Measurements from ENCODE around the gene ANK3. TPM values are rescaled to one million over a fixed set of nuclear protein-coding genes. Genes with fewer than 3 reads are reported as not detected.

ANK3 gene
- total RNA-seq, 2 experiments from 2014 or later = 60.5 to 61.9 TPM

DNA sequence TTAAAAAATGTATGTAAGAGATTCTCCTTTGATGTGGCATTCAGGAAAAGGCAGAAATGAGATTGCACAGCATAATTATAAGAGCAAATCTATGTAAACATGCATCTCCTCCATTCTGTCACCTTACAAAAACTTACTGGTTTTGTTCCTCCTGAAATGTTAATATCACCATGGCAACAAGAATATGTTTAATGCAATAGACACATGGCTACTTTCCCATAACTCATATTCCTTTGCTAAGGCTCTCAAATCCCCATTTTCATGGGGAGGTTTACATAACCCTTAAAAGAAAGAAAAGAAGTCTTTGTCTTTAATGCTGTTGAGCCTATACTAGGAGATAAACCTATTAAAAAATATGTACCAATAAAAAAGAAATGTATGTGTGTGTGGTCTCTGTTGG is 136.2 kb downstream of the ANK3 start:
- ChIA-PET CTCF (no interaction called here), POLR2A (no interaction called here)
- ATAC-seq (ENCODE audit: poor library complexity) (no peak), DNase-seq (no peak)
- TF ChIP-seq, protein P1, sequence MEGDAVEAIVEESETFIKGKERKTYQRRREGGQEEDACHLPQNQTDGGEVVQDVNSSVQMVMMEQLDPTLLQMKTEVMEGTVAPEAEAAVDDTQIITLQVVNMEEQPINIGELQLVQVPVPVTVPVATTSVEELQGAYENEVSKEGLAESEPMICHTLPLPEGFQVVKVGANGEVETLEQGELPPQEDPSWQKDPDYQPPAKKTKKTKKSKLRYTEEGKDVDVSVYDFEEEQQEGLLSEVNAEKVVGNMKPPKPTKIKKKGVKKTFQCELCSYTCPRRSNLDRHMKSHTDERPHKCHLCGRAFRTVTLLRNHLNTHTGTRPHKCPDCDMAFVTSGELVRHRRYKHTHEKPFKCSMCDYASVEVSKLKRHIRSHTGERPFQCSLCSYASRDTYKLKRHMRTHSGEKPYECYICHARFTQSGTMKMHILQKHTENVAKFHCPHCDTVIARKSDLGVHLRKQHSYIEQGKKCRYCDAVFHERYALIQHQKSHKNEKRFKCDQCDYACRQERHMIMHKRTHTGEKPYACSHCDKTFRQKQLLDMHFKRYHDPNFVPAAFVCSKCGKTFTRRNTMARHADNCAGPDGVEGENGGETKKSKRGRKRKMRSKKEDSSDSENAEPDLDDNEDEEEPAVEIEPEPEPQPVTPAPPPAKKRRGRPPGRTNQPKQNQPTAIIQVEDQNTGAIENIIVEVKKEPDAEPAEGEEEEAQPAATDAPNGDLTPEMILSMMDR (IDR thresholded peaks at IDR 0.05) = no peak
- Mint-ChIP-seq H3K27ac (no peak overlapping the region), H3K4me1 (ENCODE audit: low read depth) (no peaks in the 10 kb centered on the region), H3K36me3 (ENCODE audit: low read depth) (peaks cover 31% of the 10 kb centered on the region), H3K9me3 (no peaks in the 10 kb centered on the region), H3K4me3 (no peak overlapping the region), H3K27me3 (no peaks in the 10 kb centered on the region)
- Histone ChIP-seq H3K27me3 (ENCODE audit: control insufficient read depth in 1 of 2, insufficient read depth in 2 of 2, low read length in 2 of 2) (no peaks in the 10 kb centered on the region), H3K4me1 (ENCODE audit: insufficient read depth, low read length) (no peaks in the 10 kb centered on the region), H3K36me3 (ENCODE audit: insufficient read depth, low read length) (peaks cover 1% of the 10 kb centered on the region), H3K27ac (ENCODE audit: low read depth in 1 of 2, low read length in 2 of 2) (no peak overlapping the region), H3K9me3 (ENCODE audit: control insufficient read depth in 1 of 2, insufficient read depth in 1 of 2, low read length in 2 of 2) (no peaks in the 10 kb centered on the region), H3K4me3 (ENCODE audit: low read length) (no peak overlapping the region)
- intact Hi-C loops (cut with DNase I, micrococcal nuclease) = no loop called here

DNA sequence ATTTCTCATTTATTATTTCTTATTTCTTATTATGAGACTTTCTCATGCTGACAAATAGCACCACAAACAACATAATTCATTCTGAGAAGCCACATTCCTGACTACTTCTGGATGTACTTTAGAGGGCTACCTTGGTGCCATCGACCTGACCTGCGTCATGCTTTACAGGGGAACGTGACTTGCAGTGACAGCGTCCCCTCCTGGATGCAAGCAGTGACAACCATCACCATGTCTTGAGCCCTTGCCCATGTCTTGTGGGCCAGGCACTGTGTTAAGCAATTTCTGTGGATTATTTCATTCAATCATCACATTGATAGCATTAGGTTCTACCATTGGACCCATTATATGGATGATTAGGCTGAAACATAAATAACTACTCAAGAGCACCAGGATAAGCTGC is 137.0 kb downstream of the ANK3 start:
- intact Hi-C loops (cut with DNase I, micrococcal nuclease) = no loop called here
- no peaks in the 10 kb centered on the region for H3K27me3 ChIP-seq (ENCODE audit: control insufficient read depth in 1 of 2, insufficient read depth in 2 of 2, low read length in 2 of 2)
- CTCF ChIA-PET = no interaction called here

DNA sequence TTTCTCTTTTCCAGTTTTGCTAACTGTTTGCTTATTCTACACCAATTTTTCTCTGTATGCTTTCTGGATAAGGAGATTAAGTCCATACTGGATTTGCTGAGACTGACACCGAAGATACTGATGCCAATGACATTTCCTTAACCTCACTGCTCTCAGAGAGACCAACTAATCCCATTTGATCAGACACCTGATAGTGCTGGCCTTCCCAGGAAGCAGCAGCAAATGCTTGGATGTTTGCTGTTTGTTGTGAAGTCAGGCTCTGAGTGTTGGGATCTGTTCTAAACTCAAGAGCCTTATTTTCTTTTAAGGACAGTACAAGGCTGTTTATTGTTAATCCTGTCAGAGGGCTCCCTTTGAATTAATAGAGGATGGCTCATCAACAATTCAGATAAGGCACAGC is 143.3 kb downstream of the ANK3 start:
- Histone ChIP-seq H3K27ac (ENCODE audit: low read depth in 1 of 2, low read length in 2 of 2) (no peak overlapping the region), H3K9me3 (ENCODE audit: control insufficient read depth in 1 of 2, insufficient read depth in 1 of 2, low read length in 2 of 2) (no peaks in the 10 kb centered on the region), H3K4me3 (ENCODE audit: low read length) (no peak overlapping the region), H3K36me3 (ENCODE audit: insufficient read depth, low read length) (no peaks in the 10 kb centered on the region), H3K27me3 (ENCODE audit: control insufficient read depth in 1 of 2, insufficient read depth in 2 of 2, low read length in 2 of 2) (no peaks in the 10 kb centered on the region), H3K4me1 (ENCODE audit: insufficient read depth, low read length) (no peaks in the 10 kb centered on the region)
- ATAC-seq (ENCODE audit: poor library complexity) (no peak), DNase-seq (no peak)
- no peaks in the 10 kb centered on the region for H3K4me1 Mint-ChIP-seq (ENCODE audit: low read depth)
- CTCF ChIA-PET = no interaction called here
- H3K4me3 Mint-ChIP-seq = no peak overlapping the region
- H3K36me3 Mint-ChIP-seq (ENCODE audit: low read depth) = peaks cover 3% of the 10 kb centered on the region
- H3K27ac Mint-ChIP-seq = no peak overlapping the region
- no peaks in the 10 kb centered on the region for H3K9me3 Mint-ChIP-seq
- POLR2A ChIA-PET = no interaction called here
- TF ChIP-seq, protein P1 (IDR thresholded peaks at IDR 0.05) = no peak
- H3K27me3 Mint-ChIP-seq = no peaks in the 10 kb centered on the region
- intact Hi-C loops (cut with DNase I, micrococcal nuclease) = no loop called here

More for the DNA sequence above, 137.0 kb downstream of the ANK3 start:
- H3K36me3 Mint-ChIP-seq (ENCODE audit: low read depth) = peaks cover 28% of the 10 kb centered on the region
- no peak overlapping the region for H3K4me3 ChIP-seq (ENCODE audit: low read length)
- H3K4me1 Mint-ChIP-seq (ENCODE audit: low read depth) = no peaks in the 10 kb centered on the region
- H3K9me3 Mint-ChIP-seq = no peaks in the 10 kb centered on the region
- no peak for ATAC-seq (ENCODE audit: poor library complexity)
- H3K36me3 ChIP-seq (ENCODE audit: insufficient read depth, low read length) = no peaks in the 10 kb centered on the region
- TF ChIP-seq, protein P1 (IDR thresholded peaks at IDR 0.05) = no peak
- no peaks in the 10 kb centered on the region for H3K27me3 Mint-ChIP-seq
- POLR2A ChIA-PET = no interaction called here
- H3K4me1 ChIP-seq (ENCODE audit: insufficient read depth, low read length) = no peaks in the 10 kb centered on the region
- no peak for DNase-seq
- H3K4me3 Mint-ChIP-seq = no peak overlapping the region
- H3K9me3 ChIP-seq (ENCODE audit: control insufficient read depth in 1 of 2, insufficient read depth in 1 of 2, low read length in 2 of 2) = no peaks in the 10 kb centered on the region
- H3K27ac Mint-ChIP-seq = no peak overlapping the region
- no peak overlapping the region for H3K27ac ChIP-seq (ENCODE audit: low read depth in 1 of 2, low read length in 2 of 2)
